Neuron (in vitro differentiated cells): Measurements from ENCODE around the gene COL4A1.

Experiments
- H2AFZ ChIP-seq: one replicate; pipeline ENCODE4 v1.6.1; 2013; ENCODE audit warnings: low read depth, mild to moderate bottlenecking, inconsistent platforms, low read length, moderate library complexity
- H3K27me3 ChIP-seq: one replicate; pipeline ENCODE4 v1.6.1; 2013; ENCODE audit warnings: low read length; ENCODE audit not compliant: insufficient read depth
- H3K36me3 ChIP-seq: one replicate; pipeline ENCODE4 v1.6.1; 2013; ENCODE audit warnings: low read length; ENCODE audit not compliant: insufficient read depth
- H3K4me1 ChIP-seq: one replicate; pipeline ENCODE4 v1.6.1; 2013; ENCODE audit warnings: low read length; ENCODE audit not compliant: insufficient read depth
- H3K4me3 ChIP-seq: 2 replicates; pipeline ENCODE4 v1.5.1; 2013; ENCODE audit warnings: mild to moderate bottlenecking, low read length, moderate library complexity
- H3K9me3 ChIP-seq: one replicate; pipeline ENCODE4 v1.6.1; 2013; ENCODE audit warnings: low read length

Gene COL4A1

GRCh38 chr13:110306960-110307766, at the start of gene COL4A1, which contains the start of gene COL4A2:
TSS of gene COL4A1 (minus strand) at chr13:110307157. CDS start at chr13:110307027, 130 bp downstream.
TSS of gene COL4A2 (plus strand) at chr13:110307284. CDS start at chr13:110307904, 620 bp downstream.
- Histone ChIP-seq H2AFZ (peak within 1 kb of the TSS; percentile 94), H3K27me3 (no peaks in the 10 kb centered on the region), H3K4me3 (peak within 1 kb of the TSS; percentile 66), H3K9me3 (no peaks in the 10 kb centered on the region), H3K4me1 (peaks cover 23% of the 10 kb centered on the region), H3K36me3 (peaks cover 13% of the 10 kb centered on the region)

GRCh38 chr13:110356362-110356761, 49.4 kb upstream of the COL4A1 start:
- no peaks in the 10 kb centered on the region for H3K27me3 ChIP-seq
- H3K9me3 ChIP-seq: no peaks in the 10 kb centered on the region
- H2AFZ ChIP-seq: no peak overlapping the region
- no peak overlapping the region for H3K4me3 ChIP-seq
- peaks cover 17% of the 10 kb centered on the region for H3K36me3 ChIP-seq
- H3K4me1 ChIP-seq: no peaks in the 10 kb centered on the region

- H3K9me3 ChIP-seq: no peaks in the 10 kb centered on the region
- H3K36me3 ChIP-seq: peaks cover 14% of the 10 kb centered on the region
- peaks cover 4% of the 10 kb centered on the region for H3K4me1 ChIP-seq
- H3K4me3 ChIP-seq: no peak overlapping the region
- no peaks in the 10 kb centered on the region for H3K27me3 ChIP-seq
- H2AFZ ChIP-seq: no peak overlapping the region
Measured at GRCh38 chr13:110354715-110355473, 47.9 kb upstream of the COL4A1 start.

GRCh38 chr13:110354123-110354627, 47.2 kb upstream of the COL4A1 start:
- H3K4me3 ChIP-seq: no peak overlapping the region
- H3K9me3 ChIP-seq: peaks cover 1% of the 10 kb centered on the region
- H3K4me1 ChIP-seq: peaks cover 4% of the 10 kb centered on the region
- H2AFZ ChIP-seq: no peak overlapping the region
- peaks cover 12% of the 10 kb centered on the region for H3K36me3 ChIP-seq
- no peaks in the 10 kb centered on the region for H3K27me3 ChIP-seq

GRCh38 chr13:110353339-110353977, 46.5 kb upstream of the COL4A1 start:
- no peak overlapping the region for H3K4me3 ChIP-seq
- H3K4me1 ChIP-seq: peaks cover 4% of the 10 kb centered on the region
- H3K36me3 ChIP-seq: peaks cover 10% of the 10 kb centered on the region
- H3K27me3 ChIP-seq: no peaks in the 10 kb centered on the region
- H2AFZ ChIP-seq: no peak overlapping the region
- peaks cover 2% of the 10 kb centered on the region for H3K9me3 ChIP-seq

- Histone ChIP-seq H3K4me1 (peaks cover 4% of the 10 kb centered on the region), H3K9me3 (peaks cover 2% of the 10 kb centered on the region), H2AFZ (no peak overlapping the region), H3K27me3 (no peaks in the 10 kb centered on the region), H3K4me3 (no peak overlapping the region), H3K36me3 (peaks cover 5% of the 10 kb centered on the region)
Measured at GRCh38 chr13:110352735-110353134, 45.8 kb upstream of the COL4A1 start.

GRCh38 chr13:110351636-110352420, 44.9 kb upstream of the COL4A1 start:
- H2AFZ ChIP-seq: no peak overlapping the region
- no peaks in the 10 kb centered on the region for H3K27me3 ChIP-seq
- H3K4me3 ChIP-seq: no peak overlapping the region
- no peaks in the 10 kb centered on the region for H3K36me3 ChIP-seq
- peaks cover 8% of the 10 kb centered on the region for H3K4me1 ChIP-seq
- peaks cover 2% of the 10 kb centered on the region for H3K9me3 ChIP-seq

GRCh38 chr13:110350509-110350908, 43.6 kb upstream of the COL4A1 start:
- no peak overlapping the region for H3K4me3 ChIP-seq
- H3K9me3 ChIP-seq: peaks cover 2% of the 10 kb centered on the region
- peaks cover 8% of the 10 kb centered on the region for H3K4me1 ChIP-seq

GRCh38 chr13:110350049-110350448, 43.1 kb upstream of the COL4A1 start:
- H2AFZ ChIP-seq: no peak overlapping the region
- no peak overlapping the region for H3K4me3 ChIP-seq
- H3K27me3 ChIP-seq: no peaks in the 10 kb centered on the region
- H3K36me3 ChIP-seq: no peaks in the 10 kb centered on the region
- peaks cover 2% of the 10 kb centered on the region for H3K9me3 ChIP-seq
- H3K4me1 ChIP-seq: peaks cover 8% of the 10 kb centered on the region

More at GRCh38 chr13:110350509-110350908, 43.6 kb upstream of the COL4A1 start:
- Histone ChIP-seq H3K27me3 (no peaks in the 10 kb centered on the region), H2AFZ (no peak overlapping the region), H3K36me3 (no peaks in the 10 kb centered on the region)

GRCh38 chr13:110349239-110349638, 42.3 kb upstream of the COL4A1 start:
- Histone ChIP-seq H3K36me3 (no peaks in the 10 kb centered on the region), H3K4me1 (peaks cover 8% of the 10 kb centered on the region), H2AFZ (no peak overlapping the region), H3K27me3 (no peaks in the 10 kb centered on the region), H3K4me3 (no peak overlapping the region), H3K9me3 (peaks cover 2% of the 10 kb centered on the region)

- no peaks in the 10 kb centered on the region for H3K36me3 ChIP-seq
- no peaks in the 10 kb centered on the region for H3K27me3 ChIP-seq
- H3K4me3 ChIP-seq: no peak overlapping the region
Measured at GRCh38 chr13:110348309-110349105, 41.5 kb upstream of the COL4A1 start.

More at GRCh38 chr13:110348309-110349105, 41.5 kb upstream of the COL4A1 start:
- Histone ChIP-seq H3K9me3 (peaks cover 2% of the 10 kb centered on the region), H2AFZ (no peak overlapping the region), H3K4me1 (peaks cover 8% of the 10 kb centered on the region)
